Natural killer cell (primary cell): ENCODE data around the gene GRIFIN. TPM values are rescaled to one million over a fixed set of nuclear protein-coding genes. Genes with fewer than 3 reads are reported as not detected.
"Not testable (repeated sequence)": the region's sequence is repeated elsewhere in the genome, so short reads cannot be mapped to it uniquely, and the experiment has no call there.

ENCODE experiments used
- ATAC-seq, 3 donors: fragments of 150-1000 bp in 2 of 3; fragments of 200-7000 bp in 1 of 3; cut with Tn5 transposase; 1 replicate in 1 of 3; 2 replicates in 2 of 3; pipeline ENCODE4 v1.10.0; 2021; ENCODE audit warnings: mild to moderate bottlenecking in 2 of 3, moderate library complexity in 2 of 3
- DNase-seq, 2 donors: peaks; one replicate each; pipeline versions ENCODE4 v3.0.0 to v3.0.0-alpha.2; 2013 to 2021; ENCODE audit warnings: mixed read lengths in 1 of 2
- H3K27ac ChIP-seq: one replicate; pipeline ENCODE4 v1.5.1; 2013; ENCODE audit warnings: mild to moderate bottlenecking, low read length
- H3K27me3 ChIP-seq: one replicate; pipeline ENCODE4 v1.6.1; 2013; ENCODE audit warnings: low read length; ENCODE audit not compliant: control insufficient read depth, insufficient read depth
- H3K36me3 ChIP-seq: one replicate; pipeline ENCODE4 v1.6.1; 2013; ENCODE audit warnings: low read length; ENCODE audit not compliant: control insufficient read depth, insufficient read depth
- H3K4me1 ChIP-seq: one replicate; pipeline ENCODE4 v1.6.1; 2013; ENCODE audit warnings: low read length; ENCODE audit not compliant: control insufficient read depth, insufficient read depth
- H3K4me3 ChIP-seq: one replicate; pipeline ENCODE4 v1.5.1; 2013; ENCODE audit warnings: low read length
- H3K9me3 ChIP-seq: one replicate; pipeline ENCODE4 v1.6.1; 2013; ENCODE audit warnings: low read length; ENCODE audit not compliant: control insufficient read depth, insufficient read depth
- H3K27ac Mint-ChIP-seq, 2 donors: one replicate each; pipeline ENCODE4 v1.8.0; 2022; ENCODE audit warnings: mild to moderate bottlenecking in 2 of 2, mixed read lengths in 2 of 2, moderate library complexity in 1 of 2
- H3K27me3 Mint-ChIP-seq, 2 donors: one replicate each; pipeline ENCODE4 v1.8.0; 2022; ENCODE audit warnings: low read depth in 2 of 2, mixed read lengths in 2 of 2
- H3K36me3 Mint-ChIP-seq: one replicate; pipeline ENCODE4 v1.8.0; 2022; ENCODE audit warnings: mixed read lengths
- H3K4me1 Mint-ChIP-seq, 2 donors: one replicate each; pipeline ENCODE4 v1.8.0; 2022; ENCODE audit warnings: mixed read lengths in 2 of 2
- H3K4me3 Mint-ChIP-seq: one replicate; pipeline ENCODE4 v1.8.0; 2022; ENCODE audit warnings: mild to moderate bottlenecking, moderate library complexity, mixed read lengths
- H3K9me3 Mint-ChIP-seq, 2 donors: one replicate each; pipeline ENCODE4 v1.8.0; 2022; ENCODE audit warnings: mixed read lengths in 2 of 2
- CTCF ChIP-seq: fragments of 200-600 bp; IDR thresholded peaks from one replicate; pipeline ENCODE4 v1.8.0; 2022; ENCODE audit warnings: antibody characterized with exemption
- WGBS: methylation state at CpG from one replicate; pipeline ENCODE4 v1.1.7; 2013; ENCODE audit warnings: missing lambda C conversion rate; ENCODE audit not compliant: insufficient coverage; 5-methylcytosine and 5-hydroxymethylcytosine counted together
- intact Hi-C: fragments of 100-400 bp; cut with micrococcal nuclease; formaldehyde crosslinking; loops from one replicate; pipeline ENCODE4 v1.14.2; 2022
- total RNA-seq, 4 donors: library from RNA; stranded (reverse); fragments of 120-200 nt in 1 of 4; gene quantifications; one replicate each; pipeline versions ENCODE4 v1.2.3 to v1.2.4, GENCODE V29; 2013 to 2022

GRIFIN gene
- total RNA-seq, 3 donors from 2014 or later (not counting 1 experiment from before 2014, with no cell fraction given) = not detected

GRCh38 chr7:2470204-2471021 is 5.8 kb downstream of the GRIFIN start:
- Histone ChIP-seq H3K36me3 (no peaks in the 10 kb centered on the region), H3K27me3 (no peaks in the 10 kb centered on the region), H3K4me1 (peaks cover 8% of the 10 kb centered on the region), H3K27ac (no peak overlapping the region), H3K9me3 (no peaks in the 10 kb centered on the region), H3K4me3 (no peak overlapping the region)
- no peak for TF ChIP-seq CTCF
- peaks cover 5 to 6% of the 10 kb centered on the region in 2 donors for H3K4me1 Mint-ChIP-seq
- WGBS = 92% methylated on average over 19 of the region's 19 CpGs
- H3K27ac Mint-ChIP-seq = no peak overlapping the region
- no peaks in the 10 kb centered on the region for H3K9me3 Mint-ChIP-seq
- DNase-seq (no peak), ATAC-seq (no peak)
- H3K27me3 Mint-ChIP-seq = peaks cover 7 to 11% of the 10 kb centered on the region in 2 donors
- intact Hi-C loops = no loop called here
- no peaks in the 10 kb centered on the region for H3K36me3 Mint-ChIP-seq
- no peak overlapping the region for H3K4me3 Mint-ChIP-seq

GRCh38 chr7:2469460-2470203 is 6.6 kb downstream of the GRIFIN start:
- intact Hi-C loops = loop anchor here (1.0 to 10.0 kb wide), 2 partner anchors 18 to 225 kb away; partner anchors contain the start of genes MRM2 and NUDT1
- peaks cover 7 to 11% of the 10 kb centered on the region in 2 donors for H3K27me3 Mint-ChIP-seq
- not testable (repeated sequence) for DNase-seq, H3K9me3 ChIP-seq, H3K9me3 Mint-ChIP-seq, H3K4me1 Mint-ChIP-seq, H3K36me3 ChIP-seq, H3K27ac ChIP-seq, ATAC-seq, H3K27me3 ChIP-seq, H3K4me3 ChIP-seq, H3K36me3 Mint-ChIP-seq, H3K4me3 Mint-ChIP-seq, H3K4me1 ChIP-seq, H3K27ac Mint-ChIP-seq
- WGBS = 77% methylated on average over 9 of the region's 9 CpGs

- Mint-ChIP-seq H3K27ac (no peak overlapping the region), H3K4me1 (peaks cover 5 to 6% of the 10 kb centered on the region in 2 donors), H3K36me3 (no peaks in the 10 kb centered on the region), H3K4me3 (no peak overlapping the region), H3K27me3 (peaks cover 7 to 9% of the 10 kb centered on the region in 2 donors), H3K9me3 (no peaks in the 10 kb centered on the region)
- ATAC-seq = no peak
- DNase-seq = no peak
- TF ChIP-seq CTCF = no peak
- whole genome bisulfite sequencing = 76% methylated on average over 7 of the region's 7 CpGs
- intact Hi-C loops = loop anchor here (10.0 kb wide), 1 partner anchor 223 kb away; the partner anchor contains the start of genes MRM2 and NUDT1
- Histone ChIP-seq H3K36me3 (no peaks in the 10 kb centered on the region), H3K4me1 (peaks cover 8% of the 10 kb centered on the region), H3K27ac (no peak overlapping the region), H3K9me3 (no peaks in the 10 kb centered on the region), H3K27me3 (no peaks in the 10 kb centered on the region), H3K4me3 (no peak overlapping the region)
These were observed 8.0 kb downstream of the GRIFIN start for GRCh38 chr7:2468227-2468626.

GRCh38 chr7:2466675-2467074 is 9.5 kb downstream of the GRIFIN start:
- Mint-ChIP-seq H3K4me3 (no peak overlapping the region), H3K27me3 (peaks cover 7 to 9% of the 10 kb centered on the region in 2 donors), H3K4me1 (peaks cover 5 to 6% of the 10 kb centered on the region in 2 donors), H3K9me3 (no peaks in the 10 kb centered on the region), H3K27ac (no peak overlapping the region), H3K36me3 (no peaks in the 10 kb centered on the region)
- intact Hi-C loops = loop anchor here (10.0 kb wide), 1 partner anchor 222 kb away; the partner anchor contains the start of genes MRM2 and NUDT1
- no peaks in the 10 kb centered on the region for H3K27me3 ChIP-seq
- no peak for TF ChIP-seq CTCF
- no peaks in the 10 kb centered on the region for H3K36me3 ChIP-seq
- DNase-seq (no peak), ATAC-seq (no peak)
- no peak overlapping the region for H3K4me3 ChIP-seq
- WGBS = 91% methylated on average over 10 of the region's 10 CpGs
- H3K4me1 ChIP-seq = peaks cover 8% of the 10 kb centered on the region
- no peak overlapping the region for H3K27ac ChIP-seq
- H3K9me3 ChIP-seq = no peaks in the 10 kb centered on the region
